HepG2 (cell line): ENCODE data around the gene DPEP1. TPM values are rescaled to one million over a fixed set of nuclear protein-coding genes. Genes with fewer than 3 reads are reported as not detected.

Experiments
- ASH2L ChIP-seq: fragments of 300-600, 200-600 bp; sonication (generic); IDR thresholded peaks from 2 replicates; pipeline ENCODE4 v1.7.0; 2017; ENCODE audit warnings: low read depth, mild to moderate bottlenecking, moderate library complexity, mixed read lengths, low read length; ENCODE audit not compliant: insufficient read length
- DMAP1 ChIP-seq: IDR thresholded peaks from 2 replicates; pipeline ENCODE4 v1.6.1; 2016
- FOXJ3 ChIP-seq: sonication (generic); formaldehyde crosslinking; IDR thresholded peaks from 2 replicates; pipeline ENCODE4 v1.4.0; 2020; ENCODE audit warnings: missing genetic modification reagents, mild to moderate bottlenecking, borderline replicate concordance
- HMGA1 ChIP-seq: sonication (generic); formaldehyde crosslinking; conservative IDR thresholded peaks from 2 replicates; pipeline ENCODE4 v1.4.0; 2020; ENCODE audit warnings: missing genetic modification reagents
- MTF1 ChIP-seq: sonication (generic); formaldehyde crosslinking; IDR thresholded peaks from 2 replicates; pipeline ENCODE4 v1.5.0; 2020; ENCODE audit warnings: missing genetic modification reagents
- PCBP1 ChIP-seq: fragments of 200-400 bp; formaldehyde crosslinking; IDR thresholded peaks from 2 replicates; pipeline ENCODE4 v1.6.1; 2017; ENCODE audit warnings: mild to moderate bottlenecking, low read depth, low read length, borderline replicate concordance
- PRMT3 ChIP-seq: sonication (generic); formaldehyde crosslinking; IDR thresholded peaks from 2 replicates; pipeline ENCODE4 v1.8.1; 2022; ENCODE audit warnings: low read depth, mild to moderate bottlenecking, moderate library complexity, missing genetic modification reagents, borderline replicate concordance
- RBM39 ChIP-seq: fragments of 200-400 bp; formaldehyde crosslinking; IDR thresholded peaks from one replicate; pipeline ENCODE4 v1.6.1; 2018; ENCODE audit warnings: antibody characterized with exemption, mild to moderate bottlenecking, low read depth, low read length; ENCODE audit not compliant: poor library complexity, severe bottlenecking
- SIN3A ChIP-seq: IDR thresholded peaks from 2 replicates; pipeline ENCODE4 v1.6.1; 2011; ENCODE audit warnings: low read depth, mild to moderate bottlenecking, control low read depth, low read length, borderline replicate concordance
- TAF1 ChIP-seq: sonication (generic); formaldehyde crosslinking; IDR thresholded peaks from 2 replicates; pipeline ENCODE4 v1.4.0; 2020; ENCODE audit warnings: missing genetic modification reagents
- WIZ ChIP-seq: sonication (generic); formaldehyde crosslinking; IDR thresholded peaks from 2 replicates; pipeline ENCODE4 v1.5.1; 2020; ENCODE audit warnings: mild to moderate bottlenecking, missing genetic modification reagents
- YEATS4 ChIP-seq: sonication (generic); formaldehyde crosslinking; IDR thresholded peaks from 2 replicates; pipeline ENCODE4 v1.4.0; 2020; ENCODE audit warnings: missing genetic modification reagents, borderline replicate concordance
- ZBTB20 ChIP-seq: sonication (generic); formaldehyde crosslinking; IDR thresholded peaks from 2 replicates; pipeline ENCODE4 v1.8.1; 2023; ENCODE audit warnings: missing genetic modification reagents, low read depth, mild to moderate bottlenecking, borderline replicate concordance
- ZNF136 ChIP-seq: sonication (generic); formaldehyde crosslinking; IDR thresholded peaks from 2 replicates; pipeline ENCODE4 v1.8.1; 2022; ENCODE audit warnings: low read depth, mild to moderate bottlenecking, moderate library complexity, missing genetic modification reagents
- ZNF138 ChIP-seq: sonication (generic); formaldehyde crosslinking; IDR thresholded peaks from 2 replicates; pipeline ENCODE4 v1.5.0; 2020; ENCODE audit warnings: mild to moderate bottlenecking, low read depth, missing genetic modification reagents
- ZNF292 ChIP-seq: sonication (generic); formaldehyde crosslinking; IDR thresholded peaks from 2 replicates; pipeline ENCODE4 v1.8.1; 2022; ENCODE audit warnings: mild to moderate bottlenecking, low read depth, missing genetic modification reagents, borderline replicate concordance
- ZNF430 ChIP-seq: sonication (generic); formaldehyde crosslinking; IDR thresholded peaks from 2 replicates; pipeline ENCODE4 v1.9.0; 2021; ENCODE audit warnings: mild to moderate bottlenecking, missing genetic modification reagents
- ZNF652 ChIP-seq: IDR thresholded peaks from 2 replicates; pipeline ENCODE4 v1.6.1; 2016; ENCODE audit warnings: low read depth, borderline replicate concordance
- ZNF781 ChIP-seq: sonication (generic); formaldehyde crosslinking; IDR thresholded peaks from 2 replicates; pipeline ENCODE4 v1.5.1; 2020; ENCODE audit warnings: borderline replicate concordance, mild to moderate bottlenecking, missing genetic modification reagents; ENCODE audit errors: not compliant biosample characterization
- polyA plus RNA-seq, 8 experiments: library from polyadenylated mRNA; depleted of rRNA in 3 of 8; stranded (reverse) in 7 of 8; unstranded in 1 of 8; fragments of >200 nt; fragmentation: Illumina TruSeq in 4 of 8; extraction: Trizol in 4 of 8; gene quantifications; 2 replicates each; pipeline versions ENCODE4 v1.2.1 to v1.2.3, GENCODE V29; 2011 to 2016; ENCODE audit warnings: low read depth in 4 of 8, missing spikeins in 1 of 8, mixed read lengths in 1 of 8; ENCODE audit not compliant: insufficient read depth in 1 of 8
- total RNA-seq, 5 experiments: library from RNA; depleted of rRNA; stranded (reverse); fragments of >200 nt; fragmentation: Illumina TruSeq; extraction: Trizol; gene quantifications; 2 replicates each; pipeline ENCODE4 v1.2.3, GENCODE V29; 2016; ENCODE audit warnings: low read depth in 1 of 5
- TF ChIP-seq, protein P1 (sequence below): sonication (generic); formaldehyde crosslinking; IDR thresholded peaks from 2 replicates; pipeline ENCODE4 v1.4.0; 2020; ENCODE audit warnings: missing genetic modification reagents, borderline replicate concordance
- TF ChIP-seq, protein P2 (sequence below): sonication (generic); formaldehyde crosslinking; IDR thresholded peaks from 2 replicates; pipeline ENCODE4 v1.9.0; 2021; ENCODE audit warnings: missing genetic modification reagents, mild to moderate bottlenecking, borderline replicate concordance
- TF ChIP-seq, protein P3 (sequence below): IDR thresholded peaks from 2 replicates; pipeline ENCODE4 v1.6.1; 2012; ENCODE audit warnings: inconsistent platforms
- TF ChIP-seq, protein P4 (sequence below): IDR thresholded peaks from 2 replicates; pipeline ENCODE4 v1.6.1; 2016; ENCODE audit warnings: control low read depth

DPEP1 gene
- total and polyA plus RNA-seq, 2 of the 13 experiments (the other 11 are each of a cell fraction or from before 2014, with no cell fraction given) = 37.6 to 52.2 TPM

DNA sequence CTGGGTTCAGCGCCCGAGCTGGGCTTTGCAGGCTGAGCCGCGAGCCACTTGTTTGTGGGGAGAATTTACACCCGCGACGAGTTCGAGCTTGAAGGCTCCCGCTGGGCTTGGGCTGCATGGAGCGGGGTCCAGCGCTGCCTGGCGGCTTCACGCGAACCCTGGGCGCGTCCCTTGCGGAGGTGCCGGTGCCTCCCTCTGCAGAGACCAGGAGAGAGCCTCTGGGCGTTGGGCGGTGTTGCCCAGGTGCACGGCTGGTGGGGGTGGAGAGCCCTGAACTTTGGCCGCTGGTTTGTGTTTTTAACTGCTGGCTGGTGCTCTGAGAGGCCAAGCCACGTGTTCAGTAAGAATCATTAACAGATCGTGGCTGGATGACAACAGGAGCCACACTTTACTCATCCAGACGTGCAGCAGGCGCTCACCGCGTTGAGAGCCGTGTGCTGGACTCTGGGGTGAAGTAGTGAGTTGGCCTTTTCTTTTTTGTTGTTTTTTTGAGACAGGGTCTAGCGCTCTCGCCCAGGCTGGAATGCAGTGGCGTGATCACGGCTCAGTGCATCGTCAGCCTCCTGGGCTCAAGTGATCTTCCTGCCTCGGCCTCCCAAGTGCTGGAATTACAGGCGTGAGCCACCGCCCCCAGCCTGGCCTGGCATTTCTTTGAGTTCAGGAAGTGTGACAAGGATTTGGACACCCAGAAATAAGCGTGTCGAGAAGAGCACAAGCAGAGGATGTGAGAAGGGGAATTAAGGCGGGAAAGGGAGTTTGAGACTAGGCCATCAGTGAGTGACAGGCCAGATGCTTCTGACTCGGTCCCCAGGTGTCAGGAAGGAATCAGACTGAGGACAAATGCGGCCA, 73.9 kb downstream of the DPEP1 start (continued):
- TF ChIP-seq, protein P1, sequence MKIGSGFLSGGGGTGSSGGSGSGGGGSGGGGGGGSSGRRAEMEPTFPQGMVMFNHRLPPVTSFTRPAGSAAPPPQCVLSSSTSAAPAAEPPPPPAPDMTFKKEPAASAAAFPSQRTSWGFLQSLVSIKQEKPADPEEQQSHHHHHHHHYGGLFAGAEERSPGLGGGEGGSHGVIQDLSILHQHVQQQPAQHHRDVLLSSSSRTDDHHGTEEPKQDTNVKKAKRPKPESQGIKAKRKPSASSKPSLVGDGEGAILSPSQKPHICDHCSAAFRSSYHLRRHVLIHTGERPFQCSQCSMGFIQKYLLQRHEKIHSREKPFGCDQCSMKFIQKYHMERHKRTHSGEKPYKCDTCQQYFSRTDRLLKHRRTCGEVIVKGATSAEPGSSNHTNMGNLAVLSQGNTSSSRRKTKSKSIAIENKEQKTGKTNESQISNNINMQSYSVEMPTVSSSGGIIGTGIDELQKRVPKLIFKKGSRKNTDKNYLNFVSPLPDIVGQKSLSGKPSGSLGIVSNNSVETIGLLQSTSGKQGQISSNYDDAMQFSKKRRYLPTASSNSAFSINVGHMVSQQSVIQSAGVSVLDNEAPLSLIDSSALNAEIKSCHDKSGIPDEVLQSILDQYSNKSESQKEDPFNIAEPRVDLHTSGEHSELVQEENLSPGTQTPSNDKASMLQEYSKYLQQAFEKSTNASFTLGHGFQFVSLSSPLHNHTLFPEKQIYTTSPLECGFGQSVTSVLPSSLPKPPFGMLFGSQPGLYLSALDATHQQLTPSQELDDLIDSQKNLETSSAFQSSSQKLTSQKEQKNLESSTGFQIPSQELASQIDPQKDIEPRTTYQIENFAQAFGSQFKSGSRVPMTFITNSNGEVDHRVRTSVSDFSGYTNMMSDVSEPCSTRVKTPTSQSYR (CRISPR knock-in tag) = peak; percentile 98
- TF ChIP-seq ZNF652 (CRISPR knock-in tag) (peak; percentile 55; the same call in 1 of the 2 replicates), RBM39 (peak; percentile 18), MTF1 (CRISPR knock-in tag) (peak; percentile 90; the same call in 1 of the 2 replicates), ZNF781 (peak; percentile 99), FOXJ3 (CRISPR knock-in tag) (peak; percentile 99), DMAP1 (CRISPR knock-in tag) (peak; percentile 99), YEATS4 (CRISPR knock-in tag) (peak; percentile 99), PCBP1 (no peak), ZNF292 (CRISPR knock-in tag) (peak; percentile 98), HMGA1 (CRISPR knock-in tag) (no peak), SIN3A (peak; percentile 97), ZBTB20 (peak; percentile 98; the same call in 1 of the 2 replicates), WIZ (CRISPR knock-in tag) (peak; percentile 98), TAF1 (CRISPR knock-in tag) (peak; percentile 81; the same call in 1 of the 2 replicates), ZNF430 (CRISPR knock-in tag) (peak; percentile 100), ZNF138 (CRISPR knock-in tag) (no peak; the same call in 1 of the 2 replicates), ZNF136 (CRISPR knock-in tag) (peak; percentile 99), ASH2L (peak; percentile 94), PRMT3 (CRISPR knock-in tag) (0 out of 2 replicates have a peak, but pooled peaks have one; percentile 86)
- TF ChIP-seq, protein P2, sequence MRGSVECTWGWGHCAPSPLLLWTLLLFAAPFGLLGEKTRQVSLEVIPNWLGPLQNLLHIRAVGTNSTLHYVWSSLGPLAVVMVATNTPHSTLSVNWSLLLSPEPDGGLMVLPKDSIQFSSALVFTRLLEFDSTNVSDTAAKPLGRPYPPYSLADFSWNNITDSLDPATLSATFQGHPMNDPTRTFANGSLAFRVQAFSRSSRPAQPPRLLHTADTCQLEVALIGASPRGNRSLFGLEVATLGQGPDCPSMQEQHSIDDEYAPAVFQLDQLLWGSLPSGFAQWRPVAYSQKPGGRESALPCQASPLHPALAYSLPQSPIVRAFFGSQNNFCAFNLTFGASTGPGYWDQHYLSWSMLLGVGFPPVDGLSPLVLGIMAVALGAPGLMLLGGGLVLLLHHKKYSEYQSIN = no peak
- TF ChIP-seq, protein P3, sequence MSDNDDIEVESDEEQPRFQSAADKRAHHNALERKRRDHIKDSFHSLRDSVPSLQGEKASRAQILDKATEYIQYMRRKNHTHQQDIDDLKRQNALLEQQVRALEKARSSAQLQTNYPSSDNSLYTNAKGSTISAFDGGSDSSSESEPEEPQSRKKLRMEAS = peak; percentile 100
- TF ChIP-seq, protein P4, sequence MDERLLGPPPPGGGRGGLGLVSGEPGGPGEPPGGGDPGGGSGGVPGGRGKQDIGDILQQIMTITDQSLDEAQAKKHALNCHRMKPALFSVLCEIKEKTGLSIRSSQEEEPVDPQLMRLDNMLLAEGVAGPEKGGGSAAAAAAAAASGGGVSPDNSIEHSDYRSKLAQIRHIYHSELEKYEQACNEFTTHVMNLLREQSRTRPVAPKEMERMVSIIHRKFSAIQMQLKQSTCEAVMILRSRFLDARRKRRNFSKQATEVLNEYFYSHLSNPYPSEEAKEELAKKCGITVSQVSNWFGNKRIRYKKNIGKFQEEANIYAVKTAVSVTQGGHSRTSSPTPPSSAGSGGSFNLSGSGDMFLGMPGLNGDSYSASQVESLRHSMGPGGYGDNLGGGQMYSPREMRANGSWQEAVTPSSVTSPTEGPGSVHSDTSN (CRISPR knock-in tag) = peak; percentile 63
